Raji (cell line): ENCODE results near the gene CRTAC1.

Experiments
- POLR2A ChIP-seq: IDR thresholded peaks from 2 replicates; pipeline ENCODE4 v1.6.1; 2011; ENCODE audit warnings: low read depth, low read length, control low read depth; ENCODE audit not compliant: insufficient read depth

Gene CRTAC1

GRCh38 chr10:97888641-97889262, 141.7 kb downstream of the CRTAC1 start:
- TF ChIP-seq POLR2A = no peak

GRCh38 chr10:97888134-97888533, 142.3 kb downstream of the CRTAC1 start:
- TF ChIP-seq POLR2A = no peak

- TF ChIP-seq POLR2A = no peak
Measured at GRCh38 chr10:97887399-97887798, 143.0 kb downstream of the CRTAC1 start.

- TF ChIP-seq POLR2A = no peak
Measured at GRCh38 chr10:97886286-97886685, 144.1 kb downstream of the CRTAC1 start.

- TF ChIP-seq POLR2A = no peak
Measured at GRCh38 chr10:97883092-97883485, 147.3 kb downstream of the CRTAC1 start.

GRCh38 chr10:97882142-97883091, 148.0 kb downstream of the CRTAC1 start:
- TF ChIP-seq POLR2A = no peak

- no peak for TF ChIP-seq POLR2A
Measured at GRCh38 chr10:97880109-97880508, 150.3 kb downstream of the CRTAC1 start.

GRCh38 chr10:97879241-97879640, 151.2 kb downstream of the CRTAC1 start:
- no peak for TF ChIP-seq POLR2A

- TF ChIP-seq POLR2A = no peak
Measured at GRCh38 chr10:97876402-97876801, 154.0 kb downstream of the CRTAC1 start.

GRCh38 chr10:97875391-97875790, 155.0 kb downstream of the CRTAC1 start:
- no peak for TF ChIP-seq POLR2A

GRCh38 chr10:97874332-97874731, 156.1 kb downstream of the CRTAC1 start:
- no peak for TF ChIP-seq POLR2A

GRCh38 chr10:97873569-97873968, 156.9 kb downstream of the CRTAC1 start:
- TF ChIP-seq POLR2A = no peak

GRCh38 chr10:97870990-97871389, 159.4 kb downstream of the CRTAC1 start:
- TF ChIP-seq POLR2A = no peak

- no peak for TF ChIP-seq POLR2A
Measured at GRCh38 chr10:97869091-97870042, 161.1 kb downstream of the CRTAC1 start.

- TF ChIP-seq POLR2A = no peak
Measured at GRCh38 chr10:97868134-97868685, 162.2 kb downstream of the CRTAC1 start.
